Progenitor cell of endocrine pancreas (in vitro differentiated cells): ENCODE data around the gene MIA3. TPM values are rescaled to one million over a fixed set of nuclear protein-coding genes. Genes with fewer than 3 reads are reported as not detected.

Experiments
- DNase-seq: peaks from one replicate; pipeline ENCODE4 v3.0.0; 2021; ENCODE audit warnings: low spot score; ENCODE audit not compliant: unreplicated experiment
- H3K27ac Mint-ChIP-seq: 2 replicates; pipeline ENCODE4 v1.8.0; 2021; ENCODE audit warnings: mild to moderate bottlenecking, moderate library complexity, mixed read lengths
- H3K27me3 Mint-ChIP-seq: 2 replicates; pipeline ENCODE4 v1.8.0; 2021; ENCODE audit warnings: mixed read lengths
- H3K36me3 Mint-ChIP-seq: 2 replicates; pipeline ENCODE4 v1.8.0; 2022; ENCODE audit warnings: mixed read lengths; ENCODE audit not compliant: insufficient read depth
- H3K4me1 Mint-ChIP-seq: 2 replicates; pipeline ENCODE4 v1.8.0; 2021; ENCODE audit warnings: low read depth, mixed read lengths
- H3K4me3 Mint-ChIP-seq: 2 replicates; pipeline ENCODE4 v1.8.0; 2021; ENCODE audit warnings: low read depth, mild to moderate bottlenecking, moderate library complexity, mixed read lengths
- H3K9me3 Mint-ChIP-seq: 2 replicates; pipeline ENCODE4 v1.8.0; 2021; ENCODE audit warnings: low read depth, mixed read lengths
- total RNA-seq: library from RNA; stranded (reverse); gene quantifications from 2 replicates; pipeline ENCODE4 v1.2.1, GENCODE V29; 2021
- TF ChIP-seq, protein P1 (sequence below): fragments of 200-600 bp; sonication (generic); IDR thresholded peaks from one replicate; pipeline ENCODE4 v1.5.0; 2021; ENCODE audit warnings: antibody characterized with exemption, mild to moderate bottlenecking; ENCODE audit not compliant: unreplicated experiment

Gene MIA3
- total RNA-seq, 1 donor from 2014 or later = 67.1 TPM

DNA sequence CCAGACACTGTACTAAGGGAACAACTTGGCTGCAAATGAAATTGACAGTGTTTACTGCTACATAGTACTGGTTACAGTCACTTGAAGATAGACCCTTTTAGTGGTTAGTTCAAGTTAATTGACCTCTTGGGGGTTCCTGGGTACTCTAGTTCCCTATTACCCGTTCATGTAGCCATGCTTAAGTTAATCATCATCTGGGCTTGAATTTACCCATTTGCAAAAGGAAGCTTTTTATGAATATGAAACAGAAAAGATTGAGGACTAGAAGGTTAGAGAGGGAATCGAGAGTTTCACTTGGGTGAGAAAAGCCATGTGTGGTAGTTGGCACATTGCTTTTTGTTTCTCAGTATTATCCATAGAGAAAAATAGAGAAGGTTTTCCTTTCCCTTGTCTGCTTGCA, 2.7 kb downstream of the MIA3 start:
- TF ChIP-seq, protein P1, sequence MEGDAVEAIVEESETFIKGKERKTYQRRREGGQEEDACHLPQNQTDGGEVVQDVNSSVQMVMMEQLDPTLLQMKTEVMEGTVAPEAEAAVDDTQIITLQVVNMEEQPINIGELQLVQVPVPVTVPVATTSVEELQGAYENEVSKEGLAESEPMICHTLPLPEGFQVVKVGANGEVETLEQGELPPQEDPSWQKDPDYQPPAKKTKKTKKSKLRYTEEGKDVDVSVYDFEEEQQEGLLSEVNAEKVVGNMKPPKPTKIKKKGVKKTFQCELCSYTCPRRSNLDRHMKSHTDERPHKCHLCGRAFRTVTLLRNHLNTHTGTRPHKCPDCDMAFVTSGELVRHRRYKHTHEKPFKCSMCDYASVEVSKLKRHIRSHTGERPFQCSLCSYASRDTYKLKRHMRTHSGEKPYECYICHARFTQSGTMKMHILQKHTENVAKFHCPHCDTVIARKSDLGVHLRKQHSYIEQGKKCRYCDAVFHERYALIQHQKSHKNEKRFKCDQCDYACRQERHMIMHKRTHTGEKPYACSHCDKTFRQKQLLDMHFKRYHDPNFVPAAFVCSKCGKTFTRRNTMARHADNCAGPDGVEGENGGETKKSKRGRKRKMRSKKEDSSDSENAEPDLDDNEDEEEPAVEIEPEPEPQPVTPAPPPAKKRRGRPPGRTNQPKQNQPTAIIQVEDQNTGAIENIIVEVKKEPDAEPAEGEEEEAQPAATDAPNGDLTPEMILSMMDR = no peak
- Mint-ChIP-seq H3K4me3 (no peak overlapping the region), H3K27ac (no peak overlapping the region), H3K9me3 (no peaks in the 10 kb centered on the region), H3K27me3 (no peaks in the 10 kb centered on the region), H3K36me3 (peaks cover 8% of the 10 kb centered on the region), H3K4me1 (peaks cover 12% of the 10 kb centered on the region)
- DNase-seq = no peak

DNA sequence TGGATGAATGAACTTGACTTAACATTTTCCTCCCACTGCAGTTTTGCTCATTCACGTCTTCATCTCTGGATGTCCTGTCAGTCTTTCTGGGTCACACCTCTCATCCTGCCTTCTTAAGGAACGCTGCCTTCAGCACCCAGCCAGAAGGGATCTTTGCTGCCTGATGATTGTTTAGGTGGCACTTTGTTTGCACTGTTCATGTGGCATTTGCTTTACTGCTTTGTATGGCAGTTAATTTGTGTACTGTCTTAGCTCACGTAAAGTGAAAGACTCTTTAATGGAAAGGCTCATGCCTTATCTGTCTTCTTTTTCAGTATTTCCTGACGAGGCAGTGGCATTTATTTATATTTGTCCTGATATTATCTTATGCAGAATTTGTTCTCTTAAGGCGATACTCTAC, 4.9 kb downstream of the MIA3 start:
- DNase-seq = no peak
- Mint-ChIP-seq H3K9me3 (no peaks in the 10 kb centered on the region), H3K36me3 (peaks cover 15% of the 10 kb centered on the region), H3K27me3 (no peaks in the 10 kb centered on the region), H3K4me1 (peaks cover 7% of the 10 kb centered on the region), H3K4me3 (no peak overlapping the region), H3K27ac (no peak overlapping the region)
- TF ChIP-seq, protein P1 = no peak

GRCh38 chr1:222623458-222623857, 5.6 kb downstream of the MIA3 start:
- TF ChIP-seq, protein P1 = no peak
- H3K9me3 Mint-ChIP-seq = no peaks in the 10 kb centered on the region
- no peaks in the 10 kb centered on the region for H3K27me3 Mint-ChIP-seq
- peaks cover 18% of the 10 kb centered on the region for H3K36me3 Mint-ChIP-seq
- H3K4me1 Mint-ChIP-seq = peaks cover 7% of the 10 kb centered on the region
- no peak for DNase-seq
- H3K27ac Mint-ChIP-seq = no peak overlapping the region
- H3K4me3 Mint-ChIP-seq = no peak overlapping the region

- no peaks in the 10 kb centered on the region for H3K27me3 Mint-ChIP-seq
- H3K9me3 Mint-ChIP-seq = no peaks in the 10 kb centered on the region
- H3K36me3 Mint-ChIP-seq = peaks cover 18% of the 10 kb centered on the region
- no peak for DNase-seq
- no peak overlapping the region for H3K4me3 Mint-ChIP-seq
- peaks cover 3% of the 10 kb centered on the region for H3K4me1 Mint-ChIP-seq
- TF ChIP-seq, protein P1 = no peak
- no peak overlapping the region for H3K27ac Mint-ChIP-seq
These were observed 6.3 kb downstream of the MIA3 start for GRCh38 chr1:222624214-222624613.

- DNase-seq = no peak
- no peaks in the 10 kb centered on the region for H3K4me1 Mint-ChIP-seq
- peaks cover 21% of the 10 kb centered on the region for H3K36me3 Mint-ChIP-seq
- H3K9me3 Mint-ChIP-seq = no peaks in the 10 kb centered on the region
- no peak overlapping the region for H3K4me3 Mint-ChIP-seq
- no peaks in the 10 kb centered on the region for H3K27me3 Mint-ChIP-seq
- H3K27ac Mint-ChIP-seq = no peak overlapping the region
- TF ChIP-seq, protein P1 = no peak
These were observed 9.3 kb downstream of the MIA3 start for GRCh38 chr1:222627232-222627631.
